Esophagus muscularis mucosa (tissue), 4 donors: Measurements from ENCODE around the gene DAG1. TPM values are rescaled to one million over a fixed set of nuclear protein-coding genes. Genes with fewer than 3 reads are reported as not detected.

Experiments used
- DNase-seq: peaks from one replicate; pipeline ENCODE4 v3.0.0-alpha.2; 2017; ENCODE audit errors: extremely low spot score
- H3K27ac ChIP-seq, 4 donors: fragments of 200-600 bp; sonication (generic); replicated peaks in 1 of 4; 1 replicate in 3 of 4; 2 replicates in 1 of 4; pipeline ENCODE4 v1.5.1; 2016 to 2019; ENCODE audit warnings: mild to moderate bottlenecking in 1 of 4
- H3K27me3 ChIP-seq, 4 donors: fragments of 200-600 bp; sonication (generic); one replicate each; pipeline versions ENCODE4 v1.5.1 to v1.6.0; 2016 to 2019
- H3K36me3 ChIP-seq, 4 donors: fragments of 200-600 bp; sonication (generic); one replicate each; pipeline ENCODE4 v1.5.1; 2016 to 2019
- H3K4me1 ChIP-seq, 4 donors: fragments of 200-600 bp; sonication (generic); one replicate each; pipeline ENCODE4 v1.5.1; 2016 to 2019
- H3K4me3 ChIP-seq, 4 donors: fragments of 200-600 bp; sonication (generic); 1 replicate in 2 of 4; 2 replicates in 2 of 4; pipeline ENCODE4 v1.5.1; 2016 to 2019; ENCODE audit warnings: mild to moderate bottlenecking in 4 of 4, moderate library complexity in 1 of 4
- H3K9me3 ChIP-seq, 4 donors: fragments of 200-600 bp; sonication (generic); 1 replicate in 3 of 4; 2 replicates in 1 of 4; pipeline ENCODE4 v1.5.1; 2016 to 2019
- EP300 ChIP-seq: sonication (generic); formaldehyde crosslinking; IDR thresholded peaks from one replicate; pipeline ENCODE4 v1.6.1; 2017; ENCODE audit warnings: antibody characterized with exemption
- POLR2A ChIP-seq: fragments of 450-650 bp; IDR thresholded peaks from one replicate; pipeline ENCODE4 v1.6.1; 2017; ENCODE audit warnings: antibody characterized with exemption, moderate library complexity, mild to moderate bottlenecking, low read depth
- POLR2AphosphoS5 ChIP-seq, 2 donors: sonication (generic); formaldehyde crosslinking; IDR thresholded peaks; one replicate each; pipeline ENCODE4 v1.6.1; 2017; ENCODE audit warnings: antibody characterized with exemption in 2 of 2
- WGBS: methylation state at CpG from one replicate; pipeline ENCODE4 v1.1.5; 2018; 5-methylcytosine and 5-hydroxymethylcytosine counted together
- intact Hi-C: fragments of 100-400 bp; cut with DNase I; formaldehyde crosslinking; loops from one replicate; pipeline ENCODE4 v1.15.1; 2023
- total RNA-seq, 4 donors: library from RNA; depleted of rRNA; stranded (reverse); fragments of >200 nt; gene quantifications; one replicate each; pipeline versions ENCODE4 v1.1.0 to v1.2.1, GENCODE V29; 2016
- TF ChIP-seq, protein P1 (sequence below), 3 experiments: fragments of 200-600 bp in 2 of 3; fragments of 450-650 bp in 1 of 3; sonication (generic) in 2 of 3; IDR thresholded peaks; one replicate each; pipeline ENCODE4 v1.5.1; 2017 to 2019; ENCODE audit warnings: antibody characterized with exemption in 3 of 3, mild to moderate bottlenecking in 2 of 3, moderate library complexity in 1 of 3

Gene DAG1
- 100 to 1,000 TPM in 3 of 4 donors, 10 to 100 TPM in 1; 89.3 to 190 (median 135) TPM for total RNA-seq

DNA sequence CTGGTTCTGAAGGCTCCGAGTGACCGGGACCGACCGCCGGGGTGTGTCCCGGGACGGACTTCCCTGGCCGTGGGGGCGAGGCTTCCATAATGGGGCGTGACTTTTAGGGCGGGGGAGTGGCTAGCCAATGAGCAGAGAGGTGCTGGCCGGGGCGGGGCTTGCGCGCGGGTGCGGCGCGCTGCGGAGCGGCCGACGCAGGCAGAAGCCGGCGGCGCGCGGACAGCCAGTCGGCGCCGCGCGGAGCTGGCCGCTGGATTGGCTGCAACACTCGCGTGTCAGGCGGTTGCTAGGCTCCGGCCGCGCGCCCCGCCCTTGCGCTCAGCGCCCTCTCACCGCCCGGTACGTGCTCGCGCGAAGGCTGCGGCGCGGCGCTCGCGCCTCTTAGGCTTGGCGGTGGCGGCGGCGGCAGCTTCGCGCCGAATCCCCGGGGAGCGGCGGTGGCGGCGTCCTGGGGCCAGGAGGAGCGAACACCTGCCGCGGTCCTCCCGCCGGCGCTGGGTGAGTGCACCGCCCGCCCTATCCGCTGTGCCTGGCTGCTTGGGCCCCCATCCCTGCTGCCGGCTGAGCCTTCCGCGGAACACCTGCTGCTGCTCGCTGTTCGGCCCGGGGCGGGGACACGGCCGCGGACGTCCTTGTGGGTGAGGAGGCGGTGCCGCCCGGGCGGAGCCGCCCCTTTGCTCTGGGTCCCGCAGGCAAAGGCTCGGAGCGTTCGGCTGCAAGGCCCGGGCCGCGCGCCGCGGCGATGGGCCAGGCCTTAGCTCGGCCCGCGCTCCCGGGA lies at the start of gene DAG1:
DAG1 (plus strand) TSS at position 332 of the 778 bp plus-strand sequence. CDS start 40,268 bp downstream, outside the sequence.
- peaks cover 38 to 60% (median 44%) of the 10 kb centered on the region in 4 donors for H3K4me1 ChIP-seq
- no peaks in the 10 kb centered on the region for H3K27me3 ChIP-seq
- DNase-seq = peak; percentile 99
- TF ChIP-seq, protein P1, sequence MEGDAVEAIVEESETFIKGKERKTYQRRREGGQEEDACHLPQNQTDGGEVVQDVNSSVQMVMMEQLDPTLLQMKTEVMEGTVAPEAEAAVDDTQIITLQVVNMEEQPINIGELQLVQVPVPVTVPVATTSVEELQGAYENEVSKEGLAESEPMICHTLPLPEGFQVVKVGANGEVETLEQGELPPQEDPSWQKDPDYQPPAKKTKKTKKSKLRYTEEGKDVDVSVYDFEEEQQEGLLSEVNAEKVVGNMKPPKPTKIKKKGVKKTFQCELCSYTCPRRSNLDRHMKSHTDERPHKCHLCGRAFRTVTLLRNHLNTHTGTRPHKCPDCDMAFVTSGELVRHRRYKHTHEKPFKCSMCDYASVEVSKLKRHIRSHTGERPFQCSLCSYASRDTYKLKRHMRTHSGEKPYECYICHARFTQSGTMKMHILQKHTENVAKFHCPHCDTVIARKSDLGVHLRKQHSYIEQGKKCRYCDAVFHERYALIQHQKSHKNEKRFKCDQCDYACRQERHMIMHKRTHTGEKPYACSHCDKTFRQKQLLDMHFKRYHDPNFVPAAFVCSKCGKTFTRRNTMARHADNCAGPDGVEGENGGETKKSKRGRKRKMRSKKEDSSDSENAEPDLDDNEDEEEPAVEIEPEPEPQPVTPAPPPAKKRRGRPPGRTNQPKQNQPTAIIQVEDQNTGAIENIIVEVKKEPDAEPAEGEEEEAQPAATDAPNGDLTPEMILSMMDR (IDR thresholded peaks at IDR 0.05) = no peak
- peak; percentile 89 for TF ChIP-seq POLR2A
- peak; percentile 78 to 94 for TF ChIP-seq POLR2AphosphoS5 (IDR thresholded peaks at IDR 0.05)
- no peak for TF ChIP-seq EP300
- peak within 1 kb of the TSS; percentile 85 to 91 (median 88) for H3K4me3 ChIP-seq
- WGBS = 0% methylated on average over 5 of the region's 108 CpGs
- no peaks in the 10 kb centered on the region for H3K9me3 ChIP-seq
- H3K27ac ChIP-seq = peak within 1 kb of the TSS; percentile 96 to 100 (median 98)
- peaks cover 0 to 10% (median 1%) of the 10 kb centered on the region in 4 donors for H3K36me3 ChIP-seq
- intact Hi-C loops = no loop called here

DNA sequence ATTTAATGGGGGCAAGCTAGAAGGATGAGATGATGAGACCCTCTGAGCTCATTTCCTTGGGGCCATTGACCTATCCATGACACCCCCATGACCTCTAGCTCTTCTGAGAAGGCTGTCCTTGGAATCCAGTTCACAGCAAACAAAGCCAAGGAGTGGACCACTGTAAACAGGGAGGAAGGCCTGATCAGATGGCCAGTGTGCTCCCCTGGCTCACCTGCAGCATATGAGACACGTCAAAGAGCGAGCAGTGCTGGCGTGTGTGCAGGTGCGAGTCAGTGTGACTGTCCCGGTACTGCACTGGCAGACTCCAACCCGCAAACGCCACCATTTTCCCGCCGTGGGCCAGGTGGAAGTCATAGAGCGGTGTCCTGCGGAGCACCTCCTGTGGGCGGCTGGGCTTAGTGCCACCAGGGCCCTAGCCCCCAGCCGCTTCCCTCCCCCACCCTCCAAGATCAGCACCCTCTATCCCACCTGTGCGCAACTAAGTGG lies 48.1 kb upstream of the DAG1 start:
- intact Hi-C loops = no loop called here
- no peak for DNase-seq
- Histone ChIP-seq H3K36me3 (peaks cover 0 to 64% (median 41%) of the 10 kb centered on the region in 4 donors), H3K4me1 (peaks cover 6 to 29% (median 25%) of the 10 kb centered on the region in 4 donors), H3K27me3 (no peaks in the 10 kb centered on the region), H3K27ac (peak overlapping the region; percentile 31 to 63 (median 48)), H3K4me3 (peak overlapping the region; percentile 32 to 46 (median 42)), H3K9me3 (no peaks in the 10 kb centered on the region)
- TF ChIP-seq POLR2AphosphoS5 (IDR thresholded peaks at IDR 0.05) (no peak), POLR2A (no peak), EP300 (no peak)
- TF ChIP-seq, protein P1 (IDR thresholded peaks at IDR 0.05) = no peak
- 44% methylated on average over 11 of the region's 14 CpGs for WGBS

DNA sequence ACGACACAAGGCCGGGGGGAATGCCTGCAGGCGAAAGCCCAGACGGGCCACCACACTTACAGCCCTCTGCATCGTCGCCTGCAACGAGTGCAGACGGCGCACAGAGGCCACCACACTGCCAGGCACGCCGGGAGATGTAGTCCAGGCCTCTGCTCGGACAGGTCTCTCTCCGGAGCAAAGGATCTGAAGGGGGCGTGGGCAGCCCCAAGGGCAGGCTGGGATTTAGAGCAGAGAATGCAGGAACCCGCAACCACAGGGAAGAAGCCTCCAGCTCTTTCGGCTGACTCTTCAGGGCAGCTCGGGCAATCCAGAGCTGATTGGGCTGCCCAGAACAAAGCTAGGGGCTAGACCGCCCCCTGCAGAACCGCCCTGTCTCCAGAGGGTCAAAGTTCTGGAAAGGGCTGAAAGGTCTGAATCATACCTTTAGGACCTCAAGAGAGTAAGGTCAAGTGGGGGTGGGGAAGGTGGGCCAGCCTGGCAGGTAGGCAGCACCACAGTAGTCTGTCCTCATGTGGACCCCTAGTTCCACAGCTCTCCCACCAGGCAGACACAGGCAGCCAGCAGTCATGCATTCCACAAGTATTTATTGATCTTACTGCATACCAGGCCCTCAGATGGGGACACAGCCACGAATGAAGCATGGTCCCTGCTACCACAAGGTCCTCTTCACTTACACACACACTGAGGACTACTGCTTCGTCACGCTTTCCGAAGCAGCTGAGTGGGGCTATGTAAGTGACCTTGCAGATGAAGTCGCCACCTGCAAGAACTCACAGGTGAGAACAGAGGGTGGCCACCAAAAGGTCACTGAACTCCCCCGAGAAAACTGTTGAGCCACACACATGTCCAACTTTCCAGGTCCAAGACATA lies 47.5 kb upstream of the DAG1 start, which contains the start of gene AMT:
AMT (minus strand) TSS at position 95 of the 870 bp plus-strand sequence; CDS start at position 72, 23 bp downstream.
- intact Hi-C loops = no loop called here
- Histone ChIP-seq H3K9me3 (no peaks in the 10 kb centered on the region), H3K36me3 (peaks cover 0 to 57% (median 34%) of the 10 kb centered on the region in 4 donors), H3K4me1 (peaks cover 5 to 26% (median 24%) of the 10 kb centered on the region in 4 donors), H3K27ac (peak within 1 kb of the TSS; percentile 31 to 63 (median 48)), H3K4me3 (peak within 1 kb of the TSS; percentile 32 to 46 (median 42)), H3K27me3 (no peaks in the 10 kb centered on the region)
- WGBS = 77% methylated on average over 6 of the region's 25 CpGs
- TF ChIP-seq, protein P1 (IDR thresholded peaks at IDR 0.05) = no peak
- TF ChIP-seq EP300 = no peak
- no peak for TF ChIP-seq POLR2AphosphoS5 (IDR thresholded peaks at IDR 0.05)
- TF ChIP-seq POLR2A = no peak
- no peak for DNase-seq

DNA sequence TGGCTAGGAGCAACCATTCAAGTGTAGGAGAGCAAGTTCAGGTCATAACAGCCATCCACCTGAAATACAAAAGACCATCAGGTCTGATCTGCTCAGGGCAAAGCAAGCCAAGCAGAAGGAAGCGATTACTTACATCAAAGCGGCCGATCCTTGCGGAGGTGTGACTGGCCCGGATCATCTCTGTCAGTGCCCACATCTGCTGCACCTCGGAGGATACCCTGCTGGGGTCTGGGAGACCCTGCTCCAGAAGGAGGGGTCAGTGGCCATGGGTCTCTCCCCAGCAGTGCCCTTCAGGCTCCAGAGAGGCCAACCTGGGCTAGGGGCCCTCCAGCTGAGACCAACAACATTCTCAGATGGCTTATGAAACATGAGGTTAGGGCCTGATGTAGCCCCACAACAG lies 45.3 kb upstream of the DAG1 start:
- intact Hi-C loops = no loop called here
- Histone ChIP-seq H3K27me3 (no peaks in the 10 kb centered on the region), H3K27ac (no peak overlapping the region), H3K9me3 (no peaks in the 10 kb centered on the region), H3K4me3 (no peak overlapping the region), H3K4me1 (peaks cover 13 to 39% (median 36%) of the 10 kb centered on the region in 4 donors), H3K36me3 (peaks cover 0 to 38% (median 21%) of the 10 kb centered on the region in 4 donors)
- WGBS = 92% methylated on average over 6 of the region's 6 CpGs
- no peak for DNase-seq
- no peak for TF ChIP-seq POLR2AphosphoS5 (IDR thresholded peaks at IDR 0.05)
- TF ChIP-seq, protein P1 (IDR thresholded peaks at IDR 0.05) = no peak
- TF ChIP-seq EP300 = no peak
- TF ChIP-seq POLR2A = no peak
